A549 treated with RU486 at 1 μM for 4 hours (cell line): ENCODE data around the gene CORO1C. TPM values are rescaled to one million over a fixed set of nuclear protein-coding genes. Genes with fewer than 3 reads are reported as not detected.

Source experiments
- total RNA-seq: library from RNA; stranded (reverse); fragments of 200-300 nt; extraction: Qiagen RNA extraction; gene quantifications from 5 replicates; pipeline ENCODE4 v1.2.3, GENCODE V29; 2022; ENCODE audit warnings: low read depth

The CORO1C gene
- total RNA-seq = 170 to 198 TPM (median 178 TPM) in 5 replicates

DNA sequence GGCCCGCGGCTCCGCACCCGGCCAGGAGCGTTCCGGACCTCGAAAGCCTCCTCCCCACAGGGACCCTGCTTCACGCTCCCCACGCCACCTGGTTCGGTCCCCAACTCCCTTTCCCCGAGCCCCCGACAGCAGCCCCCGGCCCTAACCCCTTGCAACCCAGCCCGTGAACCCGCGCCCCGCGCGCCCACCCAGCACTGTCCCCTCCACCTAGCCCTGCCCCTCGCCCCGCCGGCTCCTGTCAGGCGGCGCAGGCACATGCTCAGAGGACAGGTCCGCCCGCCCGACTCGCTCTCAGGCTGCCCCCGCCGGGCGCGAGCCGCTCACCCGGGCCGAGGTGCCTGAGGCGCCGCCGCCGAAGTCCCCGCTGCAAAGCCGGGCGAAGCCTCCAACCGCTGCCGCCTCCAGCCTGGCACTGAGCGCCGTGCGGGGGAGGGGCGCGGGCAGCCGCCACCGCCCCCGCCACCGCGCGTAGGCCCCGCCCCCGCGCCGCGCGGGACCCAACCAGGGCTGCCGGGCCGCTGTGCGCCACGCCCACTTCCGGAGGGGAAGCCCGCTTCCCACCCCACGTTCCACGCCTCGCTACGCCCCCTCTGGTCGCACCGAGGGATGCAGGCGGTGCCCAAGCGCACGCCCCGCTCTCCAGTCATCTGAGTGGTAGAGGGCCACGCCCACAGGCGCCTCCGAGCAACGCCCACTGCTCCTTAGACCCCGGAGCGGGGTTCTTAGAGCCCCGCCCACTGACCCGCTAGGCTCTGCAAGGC lies at the start of gene CORO1C:
CORO1C (minus strand) TSS at position 414 of the 761 bp plus-strand sequence. CDS start 30,200 bp downstream, outside the sequence.

DNA sequence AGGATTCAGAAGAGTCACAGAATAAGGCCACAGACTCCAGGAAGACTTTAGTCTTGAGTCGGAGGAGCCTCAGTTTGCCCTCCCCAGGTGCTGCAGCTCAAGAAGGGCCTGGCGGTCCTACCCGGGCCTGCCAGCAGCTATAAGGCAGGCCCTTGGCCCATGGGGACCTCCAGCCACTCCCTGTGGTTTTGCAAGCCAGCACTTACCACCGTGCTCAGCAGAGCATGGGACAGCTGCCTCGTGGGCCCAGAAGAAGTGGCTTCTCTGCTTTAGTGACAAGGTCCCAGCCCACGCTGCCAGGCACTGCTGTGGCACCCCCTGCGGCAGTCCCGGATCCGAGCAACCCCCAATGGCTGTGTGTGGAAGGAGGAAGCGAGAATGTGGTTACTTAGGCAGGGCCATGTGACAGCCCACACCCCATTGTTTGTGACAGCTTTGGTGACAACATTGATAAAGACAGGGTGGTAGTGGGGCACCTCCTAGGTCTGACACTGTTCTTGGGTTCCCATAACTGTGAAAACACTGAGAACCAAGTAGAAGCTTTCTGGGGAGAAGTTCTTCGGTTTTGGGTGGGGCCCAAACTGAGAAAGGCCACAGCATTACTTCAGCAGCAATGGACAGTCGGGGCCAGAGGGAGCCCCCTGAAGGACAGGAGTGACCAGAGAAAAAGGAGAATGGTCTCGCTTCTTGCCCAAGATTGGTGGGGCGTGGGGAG lies 97.6 kb downstream of the CORO1C start, which contains the start of gene SELPLG:
SELPLG (minus strand) TSS at position 361 of the 715 bp plus-strand sequence. CDS start 9,587 bp downstream, outside the sequence.

DNA sequence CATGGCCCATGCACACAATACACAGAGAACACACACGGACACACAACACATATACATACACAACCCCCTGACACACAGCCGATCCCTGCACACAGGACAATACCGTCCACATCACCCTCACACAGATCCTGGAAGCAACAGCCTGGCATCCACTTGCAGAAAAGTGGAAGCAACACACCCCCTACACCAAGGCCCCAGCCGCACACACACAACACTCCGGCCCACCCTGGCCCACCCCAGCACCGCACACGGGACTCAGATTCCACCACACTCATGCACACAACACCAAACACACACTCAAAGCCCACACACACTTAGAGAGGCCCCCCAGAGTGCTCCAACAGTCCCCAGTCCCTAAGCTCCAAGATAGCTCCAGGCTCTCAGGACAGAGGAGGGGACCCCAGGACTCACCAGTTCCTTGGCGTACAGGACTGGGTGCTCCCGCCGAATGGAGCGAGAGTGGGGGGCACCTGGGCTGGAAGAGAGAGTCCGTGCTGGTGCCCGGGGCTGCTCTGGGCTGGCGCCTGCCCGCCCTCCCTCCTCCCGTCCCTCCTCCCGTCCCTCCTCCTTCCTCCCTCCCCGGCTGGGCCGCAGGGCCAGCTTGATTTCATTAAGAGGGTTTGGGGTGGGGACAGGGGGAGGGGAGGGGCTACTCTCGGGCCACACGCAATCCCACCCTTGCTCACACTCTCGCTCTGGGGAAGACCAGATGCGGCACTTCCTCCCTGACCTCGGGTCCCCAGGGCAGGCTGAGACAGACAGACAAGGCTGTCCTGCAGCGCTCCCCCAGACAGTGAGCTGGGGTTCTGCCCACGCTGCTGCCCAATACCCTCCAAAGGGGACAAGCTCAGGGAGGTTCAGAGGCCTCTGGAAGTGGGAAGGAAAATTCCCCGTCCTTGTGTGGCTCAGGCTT lies 133.5 kb downstream of the CORO1C start, which contains the start of gene TMEM119:
TMEM119 (minus strand) TSS at position 526 of the 913 bp plus-strand sequence. CDS start 5,701 bp downstream, outside the sequence.

Other genes starting within 250 kb of the CORO1C start
- 2.6 to 3.5 TPM (median 3.1 TPM) in 5 replicates for gene FICD, start 216.2 kb downstream of the CORO1C start, total RNA-seq
- gene SART3, start 170.3 kb downstream of the CORO1C start, total RNA-seq = 39.9 to 44.4 TPM (median 42.4 TPM) in 5 replicates
- gene ISCU, start 168.9 kb downstream of the CORO1C start, total RNA-seq = 90.4 to 105 TPM (median 95.4 TPM) in 5 replicates
- 0.05 to 0.07 TPM (median 0.05 TPM) in 3 of 5 replicates, not detected in the others for gene TMEM119, start 133.4 kb downstream of the CORO1C start, total RNA-seq
- 0.95 to 1.1 TPM (median 1.1 TPM) in 5 replicates for gene SELPLG, start 97.6 kb downstream of the CORO1C start, total RNA-seq
- 13.4 to 22.9 TPM (median 18.6 TPM) in 5 replicates for gene SSH1, start 126.1 kb upstream of the CORO1C start, total RNA-seq
- gene DAO, start 148.6 kb upstream of the CORO1C start, total RNA-seq = not detected in 5 replicates